HCT116 (cell line): ENCODE data around the gene NPL. TPM values are rescaled to one million over a fixed set of nuclear protein-coding genes. Genes with fewer than 3 reads are reported as not detected.

Source experiments
- ATAC-seq: fragments of 200-7000 bp; cut with Tn5 transposase; 2 replicates; pipeline ENCODE4 v1.9.1; 2020; ENCODE audit warnings: mild to moderate bottlenecking, moderate library complexity
- BruUV-seq: library from RNA; stranded (reverse); fragments of 400-500 nt; replicated peaks from 2 replicates; lab custom pipeline; 2021; lab: Mats Ljungman, UMichigan
- CTCF ChIA-PET: fragments of 300-600 bp; sonication (Branson Sonifier 250); formaldehyde crosslinking; loops from one replicate; lab custom pipeline; 2021; ENCODE audit warnings: antibody characterized with exemption; lab: Charles Lee
- POLR2A ChIA-PET: fragments of 300-600, 350-600 bp; sonication (Branson Sonifier 250); formaldehyde crosslinking; loops from one replicate; lab custom pipeline; 2021; ENCODE audit warnings: antibody characterized with exemption; lab: Charles Lee
- RAD21 ChIA-PET, 2 experiments: fragments of 300-600 bp; sonication (Branson Sonifier 250); formaldehyde crosslinking; loops; one replicate each; lab custom pipeline; 2023; ENCODE audit warnings: low total read pairs in 2 of 2; ENCODE audit not compliant: uncharacterized antibody in 2 of 2, unreplicated experiment in 2 of 2, low non-redundant PET in 1 of 2; lab: Charles Lee
- DNase-seq: peaks from one replicate; pipeline ENCODE4 v3.0.0-alpha.2; 2010; ENCODE audit warnings: low read depth, low spot score
- H2AFZ ChIP-seq: fragments of 200-600 bp; shearing (Covaris generic), sonication (generic); 2 replicates; pipeline ENCODE4 v1.6.1; 2017; ENCODE audit warnings: low read depth, mixed run types, mixed read lengths, antibody characterized with exemption, low read length; ENCODE audit not compliant: poor library complexity, severe bottlenecking
- H3K27ac ChIP-seq: 2 replicates; pipeline ENCODE4 v1.5.1; 2012; ENCODE audit warnings: low read depth, low read length
- H3K27me3 ChIP-seq: fragments of 200-600 bp; sonication (generic); 2 replicates; pipeline ENCODE4 v1.6.1; 2016; ENCODE audit warnings: mixed run types, low read length, mixed read lengths; ENCODE audit not compliant: insufficient read depth
- H3K36me3 ChIP-seq, 2 experiments: fragments of 200-500 bp in 1 of 2; fragments of 200-600 bp in 1 of 2; sonication (Bioruptor generic) in 1 of 2; sonication (generic) in 1 of 2; 2 replicates each; pipeline versions ENCODE4 v1.5.1 to v1.6.1; 2014 to 2016; ENCODE audit warnings: low read length in 2 of 2, inconsistent platforms in 1 of 2, mixed read lengths in 1 of 2, mixed run types in 1 of 2; ENCODE audit not compliant: insufficient read depth in 2 of 2, control insufficient read depth in 1 of 2
- H3K4me1 ChIP-seq, 2 experiments: fragments of 200-600 bp in 1 of 2; sonication (generic) in 1 of 2; 2 replicates each; pipeline versions ENCODE4 v1.5.1 to v1.6.1; 2012 to 2017; ENCODE audit warnings: low read length in 2 of 2, inconsistent platforms in 1 of 2, mild to moderate bottlenecking in 1 of 2, mixed read lengths in 1 of 2, mixed run types in 1 of 2, moderate library complexity in 1 of 2; ENCODE audit not compliant: insufficient read depth in 2 of 2, control insufficient read depth in 1 of 2
- H3K4me2 ChIP-seq: fragments of 200-600 bp; sonication (generic); 2 replicates; pipeline ENCODE4 v1.6.1; 2017; ENCODE audit warnings: mixed run types, low read length, mixed read lengths
- H3K4me3 ChIP-seq, 2 experiments: fragments of 200-600 bp in 1 of 2; sonication (generic) in 1 of 2; replicated peaks in 1 of 2; 2 replicates each; pipeline ENCODE4 v1.5.1; 2011 to 2016; ENCODE audit warnings: low read length in 2 of 2, control low read depth in 1 of 2, low read depth in 1 of 2, mild to moderate bottlenecking in 1 of 2, mixed read lengths in 1 of 2, mixed run types in 1 of 2
- H3K79me2 ChIP-seq: fragments of 200-600 bp; sonication (generic); 2 replicates; pipeline ENCODE4 v1.6.1; 2017; ENCODE audit warnings: mild to moderate bottlenecking, mixed run types, low read length, moderate library complexity, mixed read lengths; ENCODE audit not compliant: insufficient read depth
- H3K9ac ChIP-seq: fragments of 200-600 bp; sonication (generic); 2 replicates; pipeline ENCODE4 v1.6.1; 2016; ENCODE audit warnings: low read length, mixed read lengths
- H3K9me2 ChIP-seq: fragments of 200-600 bp; sonication (generic), shearing (Covaris generic); 2 replicates; pipeline ENCODE4 v1.6.1; 2017; ENCODE audit warnings: mixed run types, mild to moderate bottlenecking, moderate library complexity; ENCODE audit not compliant: insufficient read depth
- H3K9me3 ChIP-seq, 2 experiments: fragments of 200-500 bp in 1 of 2; fragments of 200-600 bp in 1 of 2; sonication (Bioruptor generic) in 1 of 2; sonication (generic) in 1 of 2; 2 replicates each; pipeline ENCODE4 v1.6.1; 2014 to 2017; ENCODE audit warnings: low read length in 2 of 2, mixed read lengths in 2 of 2, inconsistent platforms in 1 of 2, low read depth in 1 of 2, mild to moderate bottlenecking in 1 of 2, mixed run types in 1 of 2, moderate library complexity in 1 of 2; ENCODE audit not compliant: control insufficient read depth in 1 of 2, insufficient read depth in 1 of 2
- H4K20me1 ChIP-seq: fragments of 200-600 bp; sonication (generic), shearing (Covaris generic); 2 replicates; pipeline ENCODE4 v1.6.1; 2017; ENCODE audit warnings: mixed run types, mild to moderate bottlenecking, moderate library complexity; ENCODE audit not compliant: insufficient read depth
- CBX3 ChIP-seq: IDR thresholded peaks from 2 replicates; pipeline ENCODE4 v1.6.1; 2012; ENCODE audit warnings: low read depth
- EGR1 ChIP-seq: IDR thresholded peaks from 2 replicates; pipeline ENCODE4 v1.6.1; 2012; ENCODE audit warnings: low read depth
- EZH2 ChIP-seq: fragments of 200-600 bp; sonication (generic); IDR thresholded peaks from 2 replicates; pipeline ENCODE4 v1.6.1; 2017; ENCODE audit warnings: antibody characterized with exemption, mixed run types
- EZH2phosphoT487 ChIP-seq: fragments of 200-600 bp; IDR thresholded peaks from 2 replicates; pipeline ENCODE4 v1.6.1; 2018; ENCODE audit warnings: antibody characterized with exemption, borderline replicate concordance
- POLR2A ChIP-seq: IDR thresholded peaks from 2 replicates; pipeline ENCODE4 v1.7.0; 2011; ENCODE audit warnings: borderline replicate concordance; ENCODE audit not compliant: insufficient read depth, insufficient read length; ENCODE audit errors: extremely low read depth
- POLR2AphosphoS5 ChIP-seq: IDR thresholded peaks from 2 replicates; pipeline ENCODE4 v1.6.1; 2011; ENCODE audit warnings: mild to moderate bottlenecking, low read depth, low read length, moderate library complexity
- RAD21 ChIP-seq: IDR thresholded peaks from 2 replicates; pipeline ENCODE4 v1.6.1; 2012; ENCODE audit warnings: low read depth, mild to moderate bottlenecking
- SIN3A ChIP-seq: IDR thresholded peaks from 2 replicates; pipeline ENCODE4 v1.6.1; 2012; ENCODE audit warnings: low read depth
- SRF ChIP-seq: IDR thresholded peaks from 2 replicates; pipeline ENCODE4 v1.6.1; 2012; ENCODE audit warnings: low read depth
- TCF7L2 ChIP-seq: IDR thresholded peaks from 2 replicates; pipeline ENCODE4 v1.7.0; 2011; ENCODE audit warnings: borderline replicate concordance, inconsistent platforms; ENCODE audit not compliant: insufficient read depth, insufficient read length; ENCODE audit errors: extremely low read depth
- ZFX ChIP-seq: fragments of 450-650 bp; IDR thresholded peaks from 2 replicates; pipeline ENCODE4 v1.6.1; 2017
- ZNF274 ChIP-seq: fragments of 200-500 bp; sonication (Bioruptor generic); IDR thresholded peaks from 2 replicates; pipeline ENCODE4 v1.6.1; 2014; ENCODE audit warnings: mild to moderate bottlenecking, low read depth, low read length, inconsistent platforms
- intact Hi-C: fragments of 100-400 bp; cut with micrococcal nuclease; formaldehyde crosslinking; loops from 2 replicates; pipeline ENCODE4 v1.10.0; 2022
- total RNA-seq: library from RNA; stranded (reverse); gene quantifications from one replicate; pipeline ENCODE4 v1.2.1, GENCODE V29; 2021; ENCODE audit not compliant: unreplicated experiment
- TF ChIP-seq, protein P1 (sequence below): IDR thresholded peaks from 2 replicates; pipeline ENCODE4 v1.6.1; 2012; ENCODE audit warnings: low read depth
- TF ChIP-seq, protein P2 (sequence below): IDR thresholded peaks from 2 replicates; pipeline ENCODE4 v1.6.1; 2012
- TF ChIP-seq, protein P3 (sequence below): IDR thresholded peaks from 2 replicates; pipeline ENCODE4 v1.6.1; 2011; ENCODE audit warnings: mild to moderate bottlenecking, low read length, moderate library complexity; ENCODE audit not compliant: insufficient replicate concordance; ENCODE audit errors: extremely low read depth

The NPL gene
- total RNA-seq, 1 experiment from 2014 or later = 0.39 TPM

DNA sequence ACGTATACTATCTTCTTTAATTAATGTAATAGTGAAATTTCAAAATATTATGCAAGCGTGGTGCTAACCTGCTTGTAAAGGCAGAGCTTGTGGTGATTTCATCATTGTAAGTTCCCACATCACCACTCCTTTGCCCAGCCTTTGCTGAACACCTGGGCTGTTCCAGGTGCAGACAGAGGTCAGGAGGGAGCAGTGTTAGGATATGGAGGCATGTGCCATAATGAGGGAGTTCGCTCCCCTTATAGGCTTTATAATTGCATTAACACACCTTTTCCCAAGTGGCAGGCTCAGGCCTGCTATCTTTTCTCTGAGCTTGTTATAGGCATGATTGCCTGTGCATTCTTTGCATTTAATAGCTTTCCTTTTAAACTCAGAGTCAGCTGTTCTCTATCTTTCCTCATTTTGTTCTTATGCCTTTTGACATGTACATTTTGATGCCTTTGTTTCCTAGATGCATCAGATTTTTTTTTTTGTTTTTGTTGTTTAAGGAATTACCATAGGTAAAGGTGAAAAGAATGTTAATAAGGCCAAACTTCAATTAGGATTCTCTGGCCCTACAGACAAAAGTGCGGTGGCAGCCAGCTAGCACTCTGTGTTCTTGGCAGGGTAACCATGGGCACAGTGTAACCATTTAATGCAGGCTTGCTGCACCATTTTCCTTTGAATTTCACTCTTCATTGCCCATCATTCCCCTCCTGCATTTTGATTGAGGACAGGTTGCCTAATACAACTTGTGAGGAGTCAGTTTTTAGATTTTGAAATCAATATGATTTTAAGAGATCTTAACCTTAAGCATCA is 12.6 kb downstream of the NPL start (continued):
- TF ChIP-seq, protein P1, sequence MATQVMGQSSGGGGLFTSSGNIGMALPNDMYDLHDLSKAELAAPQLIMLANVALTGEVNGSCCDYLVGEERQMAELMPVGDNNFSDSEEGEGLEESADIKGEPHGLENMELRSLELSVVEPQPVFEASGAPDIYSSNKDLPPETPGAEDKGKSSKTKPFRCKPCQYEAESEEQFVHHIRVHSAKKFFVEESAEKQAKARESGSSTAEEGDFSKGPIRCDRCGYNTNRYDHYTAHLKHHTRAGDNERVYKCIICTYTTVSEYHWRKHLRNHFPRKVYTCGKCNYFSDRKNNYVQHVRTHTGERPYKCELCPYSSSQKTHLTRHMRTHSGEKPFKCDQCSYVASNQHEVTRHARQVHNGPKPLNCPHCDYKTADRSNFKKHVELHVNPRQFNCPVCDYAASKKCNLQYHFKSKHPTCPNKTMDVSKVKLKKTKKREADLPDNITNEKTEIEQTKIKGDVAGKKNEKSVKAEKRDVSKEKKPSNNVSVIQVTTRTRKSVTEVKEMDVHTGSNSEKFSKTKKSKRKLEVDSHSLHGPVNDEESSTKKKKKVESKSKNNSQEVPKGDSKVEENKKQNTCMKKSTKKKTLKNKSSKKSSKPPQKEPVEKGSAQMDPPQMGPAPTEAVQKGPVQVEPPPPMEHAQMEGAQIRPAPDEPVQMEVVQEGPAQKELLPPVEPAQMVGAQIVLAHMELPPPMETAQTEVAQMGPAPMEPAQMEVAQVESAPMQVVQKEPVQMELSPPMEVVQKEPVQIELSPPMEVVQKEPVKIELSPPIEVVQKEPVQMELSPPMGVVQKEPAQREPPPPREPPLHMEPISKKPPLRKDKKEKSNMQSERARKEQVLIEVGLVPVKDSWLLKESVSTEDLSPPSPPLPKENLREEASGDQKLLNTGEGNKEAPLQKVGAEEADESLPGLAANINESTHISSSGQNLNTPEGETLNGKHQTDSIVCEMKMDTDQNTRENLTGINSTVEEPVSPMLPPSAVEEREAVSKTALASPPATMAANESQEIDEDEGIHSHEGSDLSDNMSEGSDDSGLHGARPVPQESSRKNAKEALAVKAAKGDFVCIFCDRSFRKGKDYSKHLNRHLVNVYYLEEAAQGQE = no peak
- no peak for TF ChIP-seq POLR2AphosphoS5
- no peak for TF ChIP-seq EZH2
- no peak for TF ChIP-seq EZH2phosphoT487
- no peak for TF ChIP-seq SIN3A
- no peak for TF ChIP-seq ZFX
- no peak for TF ChIP-seq TCF7L2
- TF ChIP-seq RAD21 = no peak
- TF ChIP-seq ZNF274 = no peak
- TF ChIP-seq, all 23 proteins: peak for 0

DNA sequence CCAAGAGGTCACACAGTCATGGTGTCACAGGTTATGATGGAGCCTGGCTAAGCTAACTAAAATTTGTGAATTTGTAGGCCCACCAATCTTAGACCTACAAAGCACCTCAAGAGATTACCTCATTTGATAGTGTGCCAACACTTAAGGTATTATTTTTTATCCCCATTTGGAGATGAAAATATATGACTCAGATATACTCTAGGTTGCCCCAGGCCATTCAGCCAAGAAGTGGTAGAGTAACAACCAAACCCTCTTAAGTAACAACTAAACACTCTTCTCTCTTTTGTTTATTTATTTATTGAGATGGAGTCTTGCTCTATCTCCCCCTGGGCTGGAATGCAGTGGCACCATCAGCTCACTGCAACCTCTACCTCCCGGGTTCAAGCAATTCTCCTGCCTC is 14.3 kb downstream of the NPL start:
- DNase-seq = no peak
- H2AFZ ChIP-seq = no peak overlapping the region
- H3K79me2 ChIP-seq = no peaks in the 10 kb centered on the region
- H3K36me3 ChIP-seq = no peaks in the 10 kb centered on the region
- no peaks in the 10 kb centered on the region for H3K4me1 ChIP-seq
- H3K27ac ChIP-seq = no peak overlapping the region
- no peak overlapping the region for H3K4me2 ChIP-seq
- H3K9me2 ChIP-seq = no peaks in the 10 kb centered on the region
- no peak overlapping the region for H3K9ac ChIP-seq
- no peak overlapping the region for H3K4me3 ChIP-seq
- intact Hi-C loops = no loop called here
- no peak for ATAC-seq
- CTCF ChIA-PET = no interaction called here
- BruUV-seq = no TSS peak
- RAD21 ChIA-PET = no interaction called here
- POLR2A ChIA-PET = no interaction called here
- H3K27me3 ChIP-seq = no peaks in the 10 kb centered on the region
- no peaks in the 10 kb centered on the region for H3K9me3 ChIP-seq
- H4K20me1 ChIP-seq = no peaks in the 10 kb centered on the region
- TF ChIP-seq EGR1 (no peak), CBX3 (no peak), ZNF274 (no peak), SRF (no peak), POLR2A (no peak), EZH2phosphoT487 (no peak)
- TF ChIP-seq, protein P1 = no peak
- TF ChIP-seq, protein P2, sequence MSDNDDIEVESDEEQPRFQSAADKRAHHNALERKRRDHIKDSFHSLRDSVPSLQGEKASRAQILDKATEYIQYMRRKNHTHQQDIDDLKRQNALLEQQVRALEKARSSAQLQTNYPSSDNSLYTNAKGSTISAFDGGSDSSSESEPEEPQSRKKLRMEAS = no peak
- TF ChIP-seq, protein P3, sequence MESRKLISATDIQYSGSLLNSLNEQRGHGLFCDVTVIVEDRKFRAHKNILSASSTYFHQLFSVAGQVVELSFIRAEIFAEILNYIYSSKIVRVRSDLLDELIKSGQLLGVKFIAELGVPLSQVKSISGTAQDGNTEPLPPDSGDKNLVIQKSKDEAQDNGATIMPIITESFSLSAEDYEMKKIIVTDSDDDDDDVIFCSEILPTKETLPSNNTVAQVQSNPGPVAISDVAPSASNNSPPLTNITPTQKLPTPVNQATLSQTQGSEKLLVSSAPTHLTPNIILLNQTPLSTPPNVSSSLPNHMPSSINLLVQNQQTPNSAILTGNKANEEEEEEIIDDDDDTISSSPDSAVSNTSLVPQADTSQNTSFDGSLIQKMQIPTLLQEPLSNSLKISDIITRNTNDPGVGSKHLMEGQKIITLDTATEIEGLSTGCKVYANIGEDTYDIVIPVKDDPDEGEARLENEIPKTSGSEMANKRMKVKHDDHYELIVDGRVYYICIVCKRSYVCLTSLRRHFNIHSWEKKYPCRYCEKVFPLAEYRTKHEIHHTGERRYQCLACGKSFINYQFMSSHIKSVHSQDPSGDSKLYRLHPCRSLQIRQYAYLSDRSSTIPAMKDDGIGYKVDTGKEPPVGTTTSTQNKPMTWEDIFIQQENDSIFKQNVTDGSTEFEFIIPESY = no peak
